GM21390 (cell line): ENCODE data around the gene TRIAP1.
"Not testable (repeated sequence)": the region's sequence is repeated elsewhere in the genome, so short reads cannot be mapped to it uniquely, and the experiment has no call there.

ENCODE experiments used
- ATAC-seq: cut with Tn5 transposase; IDR thresholded peaks from one replicate; pipeline ENCODE4 v1.9.1; 2021; ENCODE audit not compliant: unreplicated experiment

TRIAP1 gene

DNA sequence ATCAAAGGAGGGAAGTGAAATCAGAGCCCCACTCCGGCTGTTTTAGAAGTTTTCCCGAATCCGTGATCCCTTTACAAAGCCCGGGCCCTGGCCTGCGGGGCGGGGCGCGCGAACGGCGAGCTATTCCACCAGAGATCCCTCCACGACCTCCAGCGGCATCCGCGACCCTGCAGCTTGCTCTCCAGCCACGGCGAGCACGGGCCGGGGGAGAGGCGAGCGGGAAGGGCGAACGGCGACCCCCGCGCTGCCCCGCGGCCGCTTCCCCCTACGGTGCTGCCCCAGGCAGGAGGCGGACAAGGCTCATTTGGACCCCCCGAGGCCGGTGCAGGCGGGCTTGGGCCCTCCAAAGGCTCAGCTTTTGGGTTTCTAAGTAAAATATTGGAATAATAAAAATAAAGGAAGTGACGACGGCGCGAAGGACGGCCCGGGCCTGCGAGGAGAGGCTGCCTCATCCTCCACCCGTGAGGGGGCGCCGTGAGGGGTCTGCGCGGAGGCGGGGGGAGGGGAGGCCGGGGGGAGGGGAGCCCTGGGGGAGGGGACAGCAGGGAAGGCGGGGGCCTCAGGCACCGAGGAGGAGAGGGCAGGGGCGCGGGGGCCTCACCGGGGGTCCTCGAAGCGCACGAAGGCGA is 22.8 kb upstream of the TRIAP1 start:
- peak; percentile 14 for ATAC-seq

DNA sequence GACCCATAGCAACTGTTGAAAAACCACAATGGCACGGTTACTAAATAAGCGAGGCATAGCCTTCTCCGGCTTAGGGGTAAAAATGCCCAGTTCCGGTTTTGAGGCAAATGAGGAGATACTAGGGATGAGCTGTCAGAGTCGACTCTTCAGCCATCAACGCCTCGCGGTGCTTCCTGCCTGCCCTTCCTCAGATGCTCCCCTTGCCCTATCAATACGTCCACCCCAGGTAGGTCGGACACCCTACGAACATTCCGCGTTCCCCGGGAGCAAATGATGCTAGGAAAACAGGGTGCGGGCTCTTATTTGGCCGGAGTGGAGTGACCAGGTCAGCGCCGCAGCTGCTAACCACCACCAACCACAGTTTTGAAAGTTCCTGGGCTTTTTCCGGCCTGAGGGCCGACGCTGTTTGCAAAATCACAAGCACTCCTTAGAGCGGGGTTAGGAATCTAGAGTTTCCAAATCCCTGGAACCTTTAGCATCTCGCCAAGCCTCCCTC is 22.2 kb upstream of the TRIAP1 start:
- no peak for ATAC-seq

DNA sequence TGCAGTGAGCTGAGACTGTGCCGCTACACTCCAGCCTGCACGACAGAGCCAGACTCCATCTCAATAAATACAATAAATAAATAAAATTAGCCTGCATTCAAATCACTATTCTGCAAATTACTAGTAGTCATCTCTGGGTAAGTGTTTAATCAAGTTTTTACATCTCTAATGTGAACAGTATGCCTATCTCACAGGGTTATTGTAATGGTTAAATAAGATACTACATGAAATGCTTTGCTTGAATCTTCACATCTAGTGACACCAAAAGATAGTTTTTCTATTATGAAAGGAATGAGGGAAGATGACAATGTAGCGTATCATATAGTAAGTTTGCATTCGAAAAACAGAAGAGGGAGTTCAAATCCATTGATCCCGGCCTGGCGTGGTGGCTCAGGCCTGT is 21.3 kb upstream of the TRIAP1 start:
- ATAC-seq, result no peak

DNA sequence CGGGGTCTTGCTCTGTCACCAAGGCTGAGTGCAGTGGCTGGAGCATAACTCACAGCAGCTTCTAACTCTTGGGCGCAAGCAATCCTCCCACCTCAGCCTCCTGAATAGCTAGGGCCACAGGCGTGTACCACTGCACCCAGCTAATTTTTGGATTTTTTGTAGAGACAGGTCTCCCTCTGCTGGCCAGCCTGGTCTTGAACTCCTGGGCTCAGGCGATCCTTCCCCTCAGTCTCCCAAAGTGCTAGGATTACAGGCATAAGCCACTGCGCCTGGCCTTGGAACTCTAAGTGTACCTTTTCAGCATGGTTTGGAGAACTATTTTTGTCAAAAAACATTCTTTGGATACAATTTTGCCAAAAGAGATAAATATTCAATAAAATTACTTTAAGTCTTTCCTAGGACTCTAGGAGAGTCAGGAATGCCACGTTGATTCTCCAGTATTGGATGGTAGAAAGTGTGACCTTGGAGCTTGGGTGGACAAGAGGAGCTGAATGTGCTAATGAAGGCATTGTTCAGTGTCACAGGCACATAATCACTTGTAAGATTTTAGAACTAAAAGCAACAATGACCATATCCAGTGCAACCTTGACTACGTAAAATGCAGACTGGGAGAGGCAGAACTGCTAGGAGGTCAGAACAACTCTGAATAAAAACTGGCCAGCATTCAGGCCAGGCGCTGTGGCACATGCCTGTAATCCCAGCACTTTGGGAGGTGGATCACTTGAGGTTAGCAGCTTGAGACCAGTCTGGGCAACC is 20.6 kb upstream of the TRIAP1 start:
- ATAC-seq, result no peak

DNA sequence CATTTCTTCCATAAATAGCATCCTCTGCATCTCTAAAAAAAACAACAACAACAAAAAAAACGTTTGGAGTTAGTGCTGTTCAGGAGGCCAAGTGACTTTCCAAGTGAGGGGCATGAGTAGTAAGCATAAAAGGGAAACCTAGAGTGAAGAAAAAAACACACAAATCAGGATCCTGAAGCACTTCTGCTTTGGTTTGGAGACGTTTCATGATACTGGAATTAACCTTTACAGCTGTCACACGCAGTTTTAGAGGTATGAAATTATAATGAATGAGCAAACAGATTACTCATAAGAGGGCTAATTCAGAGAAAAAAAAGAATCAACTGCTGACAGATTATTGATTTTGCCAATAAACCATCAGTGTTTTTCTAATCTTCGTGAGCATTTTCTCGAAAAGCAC is 19.6 kb upstream of the TRIAP1 start:
- ATAC-seq, result no peak

- no peak for ATAC-seq
These were observed 17.5 kb upstream of the TRIAP1 start for GRCh38 chr12:120463712-120464111.

GRCh38 chr12:120462099-120462640 is 16.0 kb upstream of the TRIAP1 start:
- no peak for ATAC-seq

DNA sequence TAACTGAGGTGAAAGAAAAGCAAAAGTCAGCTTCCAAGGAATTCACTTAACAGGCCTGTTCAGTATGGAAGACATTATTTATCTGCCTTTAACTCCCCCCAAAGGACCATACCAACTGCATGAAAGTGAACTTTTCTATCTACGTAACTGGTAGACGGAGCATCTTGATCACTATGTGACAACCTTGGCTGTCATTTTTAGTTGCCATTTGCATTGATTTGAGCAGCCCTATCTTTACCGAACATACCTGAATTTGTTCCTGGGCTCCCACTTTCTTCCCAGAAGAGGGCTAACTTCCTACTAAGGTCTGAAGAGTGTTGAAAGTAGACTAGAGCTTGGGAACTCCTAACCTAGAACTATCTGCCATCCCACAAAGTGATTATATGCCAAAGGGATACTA is 14.0 kb upstream of the TRIAP1 start:
- no peak for ATAC-seq

DNA sequence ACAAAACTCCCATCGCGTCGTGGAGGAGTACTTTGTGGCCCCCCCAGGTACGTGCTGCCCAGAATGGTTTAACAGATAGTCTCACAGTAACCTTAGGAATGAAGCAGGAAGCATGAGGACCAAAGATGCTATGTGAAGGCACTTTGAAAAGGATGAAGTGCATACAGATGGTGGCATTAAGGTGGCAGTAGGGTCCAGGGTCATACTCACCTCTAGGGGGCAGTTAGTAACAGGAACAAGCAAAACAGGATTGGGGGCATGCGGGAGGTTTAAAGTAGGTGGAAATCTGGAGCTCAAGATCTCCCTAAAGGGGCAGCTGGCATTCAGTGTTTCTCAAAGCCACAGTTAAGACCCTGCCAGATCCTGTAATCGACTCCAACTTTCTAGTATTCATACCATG is 10.9 kb upstream of the TRIAP1 start:
- no peak for ATAC-seq

GRCh38 chr12:120455302-120455701 is 9.1 kb upstream of the TRIAP1 start:
- ATAC-seq, result no peak

DNA sequence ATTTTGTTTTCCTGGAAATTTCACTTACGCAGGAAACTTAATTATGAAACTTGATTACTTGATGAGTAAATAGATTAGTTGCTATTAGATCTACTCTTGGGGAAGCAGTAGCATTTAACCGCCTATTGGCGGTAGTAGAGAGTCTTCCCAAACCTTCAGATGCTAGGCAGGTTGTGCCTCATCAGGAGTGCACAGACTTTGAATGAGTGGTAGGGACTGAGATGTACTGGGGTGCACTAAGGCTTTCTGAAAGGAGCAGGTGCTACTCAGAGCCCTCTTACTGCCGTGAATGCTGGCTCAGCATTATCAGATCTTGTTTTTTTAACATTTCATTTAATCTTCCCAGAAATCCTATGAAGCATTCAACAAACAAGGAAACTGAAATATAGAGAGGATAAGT is 7.8 kb upstream of the TRIAP1 start:
- no peak for ATAC-seq

DNA sequence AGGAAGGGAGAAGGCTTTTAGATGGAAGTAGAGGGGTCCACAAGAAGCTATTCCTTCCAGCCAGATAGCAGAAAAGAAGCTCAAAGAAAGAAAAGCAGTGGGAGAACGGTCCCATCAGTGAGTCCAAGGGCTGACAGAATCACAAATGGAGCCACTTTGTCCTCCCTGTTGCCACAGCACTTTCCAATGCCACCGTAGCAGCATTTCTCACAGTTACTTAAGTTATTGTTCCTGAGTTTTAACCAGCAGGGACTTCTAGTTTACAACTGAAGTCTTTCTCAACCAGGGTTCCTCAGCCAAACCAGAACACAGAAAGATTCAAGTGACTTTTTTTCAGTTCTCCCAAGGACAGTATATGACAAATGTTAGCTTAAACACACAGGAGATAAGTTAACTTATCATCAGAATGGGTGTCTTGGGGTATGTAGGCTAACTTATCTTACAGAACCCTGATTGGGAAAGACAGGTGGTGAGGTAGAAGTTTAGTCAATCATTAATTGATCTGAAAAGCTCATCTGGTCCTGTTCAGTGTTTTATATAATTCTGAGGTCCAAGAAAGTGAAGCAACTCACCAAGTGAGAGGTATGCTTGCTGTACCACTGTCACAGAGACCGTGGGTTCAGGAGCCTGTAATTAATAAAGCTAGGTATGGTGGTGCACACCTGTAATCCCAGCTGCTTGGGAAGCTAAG is 7.0 kb upstream of the TRIAP1 start:
- no peak for ATAC-seq

DNA sequence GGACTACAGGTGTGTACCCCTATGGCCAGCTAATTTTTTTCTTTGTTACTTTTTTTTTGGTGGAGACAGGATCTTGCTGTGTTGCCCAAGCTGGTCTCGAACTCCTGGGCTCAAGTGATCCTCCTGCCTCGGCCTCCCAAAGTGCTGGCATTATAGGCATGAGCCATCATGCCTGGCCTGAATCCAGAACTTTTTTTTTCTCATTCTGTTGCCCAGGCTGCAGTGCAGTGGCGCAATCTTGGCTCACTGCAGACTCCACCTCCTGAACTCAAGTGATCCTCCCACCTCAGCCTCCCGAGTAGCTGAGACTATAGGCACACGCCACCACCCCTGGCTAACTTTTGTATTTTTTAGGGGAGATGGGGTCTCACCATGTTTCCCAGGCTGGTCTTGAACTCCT is 6.3 kb upstream of the TRIAP1 start:
- not testable (repeated sequence) for ATAC-seq

DNA sequence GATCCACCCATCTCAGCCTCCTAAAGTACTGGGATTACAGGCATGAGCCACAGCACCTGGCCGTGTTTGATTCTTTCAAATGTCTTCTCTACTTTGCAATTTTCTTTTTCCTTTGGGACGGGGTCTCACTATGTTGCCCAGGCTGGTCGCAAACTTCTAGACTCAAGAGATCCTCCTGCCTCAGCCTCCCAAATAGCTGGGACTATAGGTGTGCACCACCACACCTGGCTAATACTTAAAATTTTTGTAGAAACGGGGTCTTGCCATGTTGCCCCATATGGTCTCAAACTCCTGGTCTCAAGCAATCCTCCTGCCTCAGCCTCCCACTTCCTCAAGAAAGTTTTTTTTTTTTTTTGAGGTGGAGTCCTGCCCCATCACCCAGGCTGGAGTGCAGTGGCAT is 1.8 kb upstream of the TRIAP1 start:
- ATAC-seq, result no peak

DNA sequence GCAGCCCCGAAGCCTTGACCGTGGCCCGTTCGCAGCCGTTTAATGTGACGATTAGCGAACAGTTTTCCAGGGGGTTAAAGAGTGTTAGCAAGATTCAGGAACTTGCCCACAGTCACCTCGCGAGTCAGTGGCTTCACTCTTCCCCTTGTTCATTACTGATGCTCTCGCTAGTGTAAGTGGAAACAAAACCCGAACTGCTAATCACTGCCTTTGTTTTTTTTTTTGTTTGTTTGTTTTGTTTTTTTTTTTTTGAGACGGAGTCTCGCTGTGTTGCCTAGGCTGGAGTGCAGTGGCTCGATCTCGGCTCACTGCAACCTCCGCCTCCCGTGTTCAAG is 627 bp upstream of the TRIAP1 start:
- ATAC-seq, result not testable (repeated sequence)

DNA sequence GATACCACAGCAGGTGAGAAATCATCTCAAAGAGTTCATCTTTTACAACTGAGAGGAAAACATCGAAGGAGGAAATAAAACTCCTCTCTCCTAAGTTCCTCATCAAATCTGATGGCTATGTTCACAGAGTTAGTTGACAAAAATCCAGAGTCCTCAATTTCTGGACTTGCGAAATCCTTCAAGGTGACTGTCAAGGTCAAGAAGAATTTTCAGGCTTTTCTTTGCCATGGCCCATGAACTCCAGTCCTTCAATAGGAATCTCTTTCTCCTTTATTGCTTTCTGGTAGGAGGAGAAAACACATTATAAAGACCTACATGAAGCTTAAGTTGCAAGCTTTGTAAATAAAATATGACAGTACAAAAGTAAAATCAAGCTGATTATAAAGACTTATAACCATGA is 1.5 kb downstream of the TRIAP1 start:
- ATAC-seq, result no peak

- ATAC-seq, result no peak
These were observed 6.4 kb downstream of the TRIAP1 start for GRCh38 chr12:120439646-120440247.

DNA sequence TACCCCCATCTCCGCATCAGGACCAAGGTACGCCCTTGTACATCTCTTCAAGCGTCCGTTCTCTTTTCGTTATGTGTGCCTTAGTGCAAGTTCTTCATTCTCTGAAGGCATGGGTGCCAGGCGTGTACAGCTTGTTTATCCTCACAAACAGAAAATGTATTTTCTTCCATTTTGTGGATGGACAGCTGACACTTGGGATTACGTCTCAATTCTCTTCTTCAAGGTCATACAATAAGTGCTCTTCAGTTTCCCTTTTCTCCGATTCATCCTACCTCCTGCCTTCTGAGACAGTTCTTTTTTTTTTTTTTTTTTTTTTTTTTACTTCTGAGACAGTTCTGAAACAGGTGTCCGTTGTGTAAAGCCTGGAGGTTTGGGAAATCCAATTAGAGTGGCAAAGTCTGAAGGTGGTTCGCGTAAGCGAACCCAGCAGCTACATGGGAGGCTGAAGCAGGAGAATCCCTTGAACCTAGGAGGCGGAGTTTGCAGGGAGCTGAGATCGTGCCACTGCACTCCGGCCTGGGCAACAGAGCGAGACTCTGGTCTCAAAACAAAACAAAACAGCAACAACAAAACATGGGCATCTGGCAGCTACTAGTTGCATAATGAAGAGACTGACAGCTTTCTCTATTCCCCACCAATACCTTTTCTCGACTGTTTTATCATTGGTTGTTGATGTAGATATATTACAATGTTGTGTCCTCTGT is 7.5 kb downstream of the TRIAP1 start:
- no peak for ATAC-seq

DNA sequence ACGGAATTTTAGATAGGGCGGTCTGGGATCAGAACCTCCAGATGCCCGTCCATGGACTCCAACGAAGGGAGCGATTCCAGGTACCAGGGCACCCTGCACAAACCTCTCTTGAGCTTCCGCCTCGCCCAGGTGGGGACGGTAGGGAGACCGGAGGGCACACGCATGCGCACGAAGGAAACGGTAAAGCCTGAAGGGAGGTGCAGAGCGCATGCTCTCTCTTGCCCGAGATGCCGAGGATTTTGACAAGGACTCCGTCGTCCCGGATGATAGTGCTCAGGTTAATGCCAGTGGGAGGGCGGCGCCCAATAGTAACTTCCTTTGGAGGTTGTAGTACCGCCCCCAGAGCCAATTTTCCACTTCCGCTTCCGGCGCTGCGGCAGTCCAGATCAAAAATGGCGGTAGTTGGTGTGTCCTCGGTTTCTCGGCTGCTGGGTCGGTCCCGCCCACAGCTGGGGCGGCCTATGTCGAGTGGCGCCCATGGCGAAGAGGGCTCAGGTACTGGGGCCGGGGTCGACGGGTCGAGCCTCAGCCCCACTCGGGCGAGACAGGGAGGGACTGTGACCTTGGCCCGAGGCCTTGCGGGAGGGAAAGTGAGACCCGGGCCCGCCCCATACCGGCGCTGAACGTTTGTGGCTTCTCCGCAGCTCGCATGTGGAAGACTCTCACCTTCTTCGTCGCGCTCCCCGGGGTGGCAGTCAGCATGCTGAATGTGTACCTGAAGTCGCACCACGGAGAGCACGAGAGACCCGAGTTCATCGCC is 8.3 kb downstream of the TRIAP1 start, which contains the start of gene COX6A1:
COX6A1 (plus strand) TSS at position 379 of the 760 bp plus-strand sequence; CDS start at position 393, 14 bp downstream.
- peak; percentile 95 for ATAC-seq
